OCI-LY1 (cell line): ENCODE results near the gene RIPOR2.

Experiments
- H2AFZ ChIP-seq: fragments of 200-600 bp; sonication (generic), shearing (Covaris generic); 2 replicates; pipeline ENCODE4 v1.6.0; 2014; ENCODE audit warnings: antibody characterized with exemption, mild to moderate bottlenecking, low read length
- H3F3A ChIP-seq: fragments of 200-600 bp; sonication (generic), shearing (Covaris generic); 2 replicates; pipeline ENCODE4 v1.6.0; 2014; ENCODE audit warnings: mild to moderate bottlenecking, antibody characterized with exemption, low read length, moderate library complexity; ENCODE audit not compliant: insufficient read depth
- H3K27ac ChIP-seq: fragments of 200-600 bp; sonication (generic); 2 replicates; pipeline ENCODE4 v1.5.1; 2014; ENCODE audit warnings: low read length, mixed run types, mild to moderate bottlenecking, low read depth; ENCODE audit not compliant: poor library complexity, severe bottlenecking
- H3K27me3 ChIP-seq: fragments of 200-600 bp; sonication (generic); 2 replicates; pipeline ENCODE4 v1.6.0; 2014; ENCODE audit warnings: antibody characterized with exemption, mild to moderate bottlenecking, low read length, moderate library complexity; ENCODE audit not compliant: insufficient read depth
- H3K36me3 ChIP-seq: fragments of 200-600 bp; sonication (generic); 2 replicates; pipeline ENCODE4 v1.6.1; 2014; ENCODE audit warnings: mild to moderate bottlenecking, antibody characterized with exemption, low read length, moderate library complexity, mixed read lengths; ENCODE audit not compliant: insufficient read depth
- H3K4me1 ChIP-seq: fragments of 200-600 bp; sonication (generic); 2 replicates; pipeline ENCODE4 v1.5.1; 2014; ENCODE audit warnings: mild to moderate bottlenecking, low read length, moderate library complexity; ENCODE audit not compliant: insufficient read depth, severe bottlenecking
- H3K4me2 ChIP-seq: fragments of 200-600 bp; sonication (generic), shearing (Covaris generic); 2 replicates; pipeline ENCODE4 v1.6.1; 2014; ENCODE audit warnings: low read length
- H3K4me3 ChIP-seq: fragments of 200-600 bp; sonication (generic); 2 replicates; pipeline ENCODE4 v1.5.1; 2014; ENCODE audit warnings: low read length, low read depth, mild to moderate bottlenecking, mixed read lengths; ENCODE audit not compliant: poor library complexity, severe bottlenecking
- H3K79me2 ChIP-seq: fragments of 200-600 bp; shearing (Covaris generic); 2 replicates; pipeline ENCODE4 v1.6.1; 2016; ENCODE audit warnings: mixed run types, low read length, mixed read lengths; ENCODE audit not compliant: insufficient read depth
- H3K9ac ChIP-seq: fragments of 200-600 bp; sonication (generic), shearing (Covaris generic); 2 replicates; pipeline ENCODE4 v1.6.1; 2014; ENCODE audit warnings: mild to moderate bottlenecking, low read length, mixed read lengths
- H3K9me2 ChIP-seq: fragments of 200-600 bp; sonication (generic), shearing (Covaris generic); 2 replicates; pipeline ENCODE4 v1.6.1; 2014; ENCODE audit warnings: low read depth, mild to moderate bottlenecking, low read length, mixed read lengths
- H3K9me3 ChIP-seq: fragments of 200-600 bp; shearing (Covaris generic); 2 replicates; pipeline ENCODE4 v1.6.1; 2014; ENCODE audit warnings: low read length, mixed read lengths
- H4K20me1 ChIP-seq: fragments of 200-600 bp; sonication (generic), shearing (Covaris generic); 2 replicates; pipeline ENCODE4 v1.6.0; 2016; ENCODE audit warnings: mild to moderate bottlenecking, low read length; ENCODE audit not compliant: insufficient read depth
- EZH2 ChIP-seq: fragments of 200-600 bp; sonication (generic), shearing (Covaris generic); IDR thresholded peaks from 2 replicates; pipeline ENCODE4 v1.8.0; 2017; ENCODE audit warnings: borderline replicate concordance, mixed run types, mild to moderate bottlenecking, antibody characterized with exemption, low read length, moderate library complexity, mixed read lengths
- TF ChIP-seq, protein P1 (sequence below): fragments of 200-600 bp; sonication (generic), shearing (Covaris generic); IDR thresholded peaks from 2 replicates; pipeline ENCODE4 v1.5.1; 2017; ENCODE audit warnings: mild to moderate bottlenecking, antibody characterized with exemption, low read length, moderate library complexity, mixed read lengths

Gene RIPOR2

DNA sequence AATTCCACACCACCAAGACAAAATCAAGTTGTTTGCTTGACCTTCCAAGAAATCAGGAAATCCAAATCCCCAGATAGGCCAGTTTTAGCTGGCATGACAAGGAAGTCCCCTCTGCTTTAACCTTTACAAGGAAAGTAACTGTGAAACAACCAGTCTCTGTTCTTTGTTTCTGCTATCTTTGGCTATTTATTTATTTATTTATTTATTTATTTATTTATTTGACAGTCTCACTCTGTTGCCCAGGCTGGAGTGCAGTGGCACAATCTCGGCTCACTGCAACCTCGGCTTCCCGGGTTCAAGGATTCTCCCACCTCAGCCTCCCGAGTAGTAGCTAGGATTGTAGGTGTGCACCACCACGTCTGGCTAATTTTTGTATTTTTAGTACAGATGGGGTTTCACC is 175.6 kb downstream of the RIPOR2 start:
- no peaks in the 10 kb centered on the region for H3K79me2 ChIP-seq
- no peak overlapping the region for H3K27ac ChIP-seq
- H3K9me3 ChIP-seq: no peaks in the 10 kb centered on the region
- H4K20me1 ChIP-seq: no peaks in the 10 kb centered on the region
- peaks cover 9% of the 10 kb centered on the region for H3K4me1 ChIP-seq
- no peak overlapping the region for H3K9ac ChIP-seq
- H3K9me2 ChIP-seq: no peaks in the 10 kb centered on the region
- H3F3A ChIP-seq: no peaks in the 10 kb centered on the region
- H3K4me2 ChIP-seq: no peak overlapping the region
- H3K4me3 ChIP-seq: no peak overlapping the region
- no peaks in the 10 kb centered on the region for H3K27me3 ChIP-seq
- H3K36me3 ChIP-seq: no peaks in the 10 kb centered on the region
- H2AFZ ChIP-seq: no peak overlapping the region
- TF ChIP-seq, protein P1, sequence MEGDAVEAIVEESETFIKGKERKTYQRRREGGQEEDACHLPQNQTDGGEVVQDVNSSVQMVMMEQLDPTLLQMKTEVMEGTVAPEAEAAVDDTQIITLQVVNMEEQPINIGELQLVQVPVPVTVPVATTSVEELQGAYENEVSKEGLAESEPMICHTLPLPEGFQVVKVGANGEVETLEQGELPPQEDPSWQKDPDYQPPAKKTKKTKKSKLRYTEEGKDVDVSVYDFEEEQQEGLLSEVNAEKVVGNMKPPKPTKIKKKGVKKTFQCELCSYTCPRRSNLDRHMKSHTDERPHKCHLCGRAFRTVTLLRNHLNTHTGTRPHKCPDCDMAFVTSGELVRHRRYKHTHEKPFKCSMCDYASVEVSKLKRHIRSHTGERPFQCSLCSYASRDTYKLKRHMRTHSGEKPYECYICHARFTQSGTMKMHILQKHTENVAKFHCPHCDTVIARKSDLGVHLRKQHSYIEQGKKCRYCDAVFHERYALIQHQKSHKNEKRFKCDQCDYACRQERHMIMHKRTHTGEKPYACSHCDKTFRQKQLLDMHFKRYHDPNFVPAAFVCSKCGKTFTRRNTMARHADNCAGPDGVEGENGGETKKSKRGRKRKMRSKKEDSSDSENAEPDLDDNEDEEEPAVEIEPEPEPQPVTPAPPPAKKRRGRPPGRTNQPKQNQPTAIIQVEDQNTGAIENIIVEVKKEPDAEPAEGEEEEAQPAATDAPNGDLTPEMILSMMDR: no peak
- TF ChIP-seq EZH2: no peak

DNA sequence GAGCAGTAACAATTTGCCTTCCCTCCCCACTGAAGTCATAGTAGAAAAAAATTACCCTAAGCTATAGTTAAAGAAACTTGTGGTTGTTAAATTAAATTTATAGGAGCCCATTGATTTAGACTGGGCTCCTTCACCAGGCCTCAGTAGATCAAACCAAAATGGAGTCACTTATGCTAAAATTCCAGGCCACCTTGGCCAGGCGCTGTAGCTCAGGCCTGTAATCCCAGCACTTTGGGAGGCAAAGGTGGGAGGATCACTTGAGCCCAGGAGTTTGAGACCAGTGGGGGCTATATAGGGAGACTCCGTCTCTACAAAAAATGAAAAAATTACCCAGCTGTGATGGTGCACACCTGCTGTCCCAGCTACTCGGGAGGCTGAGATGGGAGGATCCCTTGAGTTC is 176.0 kb downstream of the RIPOR2 start:
- no peak overlapping the region for H3K4me3 ChIP-seq

DNA sequence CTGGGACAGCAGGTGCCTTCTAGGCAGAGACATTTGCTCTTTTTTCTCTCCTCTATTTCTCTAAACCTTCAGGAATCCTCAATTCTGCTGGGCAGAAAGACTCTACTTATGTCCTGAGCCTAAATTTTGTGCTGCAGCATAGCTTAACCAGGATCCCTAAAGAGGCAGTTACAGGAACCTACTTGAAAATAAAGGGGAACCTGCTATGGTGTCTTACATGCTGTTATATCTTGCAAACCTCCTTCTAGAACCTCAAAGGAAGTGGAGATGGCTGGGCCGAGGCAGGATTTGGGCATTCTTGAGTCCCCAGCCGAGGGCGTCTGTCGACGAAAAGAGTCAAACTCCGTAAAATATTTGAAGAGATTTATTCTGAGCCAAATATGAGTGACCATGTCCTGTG is 178.1 kb downstream of the RIPOR2 start:
- no peaks in the 10 kb centered on the region for H3K79me2 ChIP-seq
- TF ChIP-seq EZH2: no peak
- TF ChIP-seq, protein P1: no peak
- peaks cover 14% of the 10 kb centered on the region; the same call in 1 of the 2 replicates for H3K9me3 ChIP-seq
- H3K9ac ChIP-seq: no peak overlapping the region
- peaks cover 9% of the 10 kb centered on the region for H3K4me1 ChIP-seq
- no peaks in the 10 kb centered on the region for H3K36me3 ChIP-seq
- no peaks in the 10 kb centered on the region for H3F3A ChIP-seq
- H2AFZ ChIP-seq: peak overlapping the region; percentile 86; the same call in 1 of the 2 replicates
- no peaks in the 10 kb centered on the region; the same call in 1 of the 2 replicates for H3K27me3 ChIP-seq
- H3K9me2 ChIP-seq: no peaks in the 10 kb centered on the region
- H3K4me3 ChIP-seq: no peak overlapping the region
- H3K27ac ChIP-seq: no peak overlapping the region
- H4K20me1 ChIP-seq: no peaks in the 10 kb centered on the region
- no peak overlapping the region for H3K4me2 ChIP-seq

More for the DNA sequence above, 176.0 kb downstream of the RIPOR2 start:
- Histone ChIP-seq H3K79me2 (no peaks in the 10 kb centered on the region), H3F3A (no peaks in the 10 kb centered on the region), H3K36me3 (no peaks in the 10 kb centered on the region), H3K27me3 (no peaks in the 10 kb centered on the region), H3K9me2 (no peaks in the 10 kb centered on the region), H3K4me2 (no peak overlapping the region), H2AFZ (no peak overlapping the region), H3K9ac (no peak overlapping the region), H3K4me1 (peaks cover 9% of the 10 kb centered on the region), H3K27ac (no peak overlapping the region), H4K20me1 (no peaks in the 10 kb centered on the region), H3K9me3 (0 out of 2 replicates have a peak, but pooled peaks cover 1% of the 10 kb centered on the region)
- TF ChIP-seq, protein P1: no peak
- TF ChIP-seq EZH2: no peak
